GM18951 (cell line): ENCODE data around the gene YJEFN3.

ENCODE experiments used
- POLR2A ChIP-seq: IDR thresholded peaks from 4 replicates; pipeline ENCODE4 v1.6.1; 2011; ENCODE audit warnings: mild to moderate bottlenecking; ENCODE audit not compliant: insufficient read length, insufficient read depth; ENCODE audit errors: extremely low read depth
- in situ Hi-C: fragments of 300-500 bp; cut with MboI; formaldehyde crosslinking; loops from one replicate; pipeline ENCODE4 v1.12.0; 2022; ENCODE audit warnings: low sequenced_read_pairs, mixed read lengths, inconsistent platforms; ENCODE audit not compliant: unreplicated experiment

The YJEFN3 gene

DNA sequence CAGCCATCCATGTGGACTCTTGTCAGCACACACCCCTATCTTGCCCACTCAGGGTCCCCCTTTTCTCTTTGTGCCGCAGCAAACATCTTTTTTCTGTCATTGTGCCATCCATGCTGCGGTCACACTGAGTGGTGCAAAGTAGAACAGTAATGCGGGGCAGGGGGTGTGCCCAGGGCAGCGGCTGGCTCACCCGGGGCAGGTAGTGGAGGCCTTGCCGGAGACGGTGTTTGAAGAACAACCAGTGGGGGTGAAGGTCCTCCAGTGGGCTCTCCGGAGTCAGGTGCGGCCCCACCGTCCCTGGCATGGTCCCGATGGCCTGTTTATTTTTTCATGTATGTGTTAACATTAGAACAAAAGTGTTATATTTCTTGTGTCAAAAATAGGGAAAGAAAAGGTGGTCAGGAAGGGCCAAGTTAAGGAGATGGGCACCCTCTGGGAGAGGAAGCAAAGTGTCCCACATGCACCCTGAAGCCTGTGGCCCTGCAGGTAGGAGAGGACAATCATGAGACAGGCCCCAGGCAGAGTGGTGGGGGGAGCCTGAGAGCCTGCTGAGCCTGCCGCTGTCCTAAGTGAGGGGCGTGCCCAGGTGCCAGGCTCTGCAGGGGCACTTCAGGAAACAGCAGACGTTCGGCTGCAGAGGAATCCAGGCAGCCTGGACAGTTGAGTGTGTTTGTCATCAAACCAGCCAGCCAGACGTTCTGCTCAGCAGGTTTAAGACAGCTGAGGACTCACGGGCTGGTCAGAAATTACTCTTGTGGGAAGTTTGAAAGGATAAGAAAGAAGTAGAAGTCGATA lies 25.7 kb upstream of the YJEFN3 start:
- TF ChIP-seq POLR2A: no peak
- in situ Hi-C loops: no loop called here

DNA sequence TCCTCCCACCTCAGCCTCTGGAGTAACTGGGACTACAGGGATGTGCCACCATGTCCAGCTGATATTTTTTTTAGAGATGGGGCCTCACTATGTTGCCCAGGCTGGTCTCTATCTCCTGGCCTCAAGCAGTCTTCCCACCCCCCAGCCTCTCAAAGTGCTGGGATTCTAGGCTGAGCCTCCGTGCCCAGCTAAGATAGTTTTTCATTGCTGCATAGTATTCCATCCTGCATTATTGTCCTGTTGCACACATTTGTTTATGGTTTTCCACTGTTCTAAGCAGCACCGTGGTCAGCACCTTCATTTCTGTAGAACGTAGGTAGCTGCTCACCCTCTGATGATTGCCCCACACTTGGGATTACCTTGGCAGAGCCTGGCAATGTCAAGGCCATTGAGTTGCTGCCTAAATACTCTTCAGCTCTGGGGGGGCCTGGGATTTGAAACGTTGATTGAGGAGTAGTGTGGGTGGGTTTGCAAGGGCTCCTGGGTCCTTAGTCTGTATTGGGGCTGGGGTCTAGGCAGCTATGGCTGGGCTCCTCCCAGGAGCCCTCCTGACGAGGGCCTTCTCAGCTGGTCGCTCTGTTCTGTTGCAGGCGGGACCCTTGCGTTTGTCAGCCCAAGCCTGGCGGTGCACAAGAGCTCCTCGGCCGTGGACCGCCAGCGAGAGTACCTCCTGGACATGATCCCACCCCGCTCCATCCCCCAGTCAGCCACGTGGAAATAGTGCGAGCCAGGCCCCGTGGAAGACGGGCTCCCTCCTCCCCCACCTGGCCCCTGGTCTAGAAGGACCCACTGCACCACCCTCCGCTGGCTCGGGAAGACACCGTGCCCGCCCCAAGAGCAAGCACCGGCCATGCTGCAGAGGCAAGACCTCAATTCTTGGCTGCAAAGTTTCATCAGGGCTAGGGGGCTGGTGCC lies 23.7 kb upstream of the YJEFN3 start:
- TF ChIP-seq POLR2A: no peak
- in situ Hi-C loops: no loop called here

DNA sequence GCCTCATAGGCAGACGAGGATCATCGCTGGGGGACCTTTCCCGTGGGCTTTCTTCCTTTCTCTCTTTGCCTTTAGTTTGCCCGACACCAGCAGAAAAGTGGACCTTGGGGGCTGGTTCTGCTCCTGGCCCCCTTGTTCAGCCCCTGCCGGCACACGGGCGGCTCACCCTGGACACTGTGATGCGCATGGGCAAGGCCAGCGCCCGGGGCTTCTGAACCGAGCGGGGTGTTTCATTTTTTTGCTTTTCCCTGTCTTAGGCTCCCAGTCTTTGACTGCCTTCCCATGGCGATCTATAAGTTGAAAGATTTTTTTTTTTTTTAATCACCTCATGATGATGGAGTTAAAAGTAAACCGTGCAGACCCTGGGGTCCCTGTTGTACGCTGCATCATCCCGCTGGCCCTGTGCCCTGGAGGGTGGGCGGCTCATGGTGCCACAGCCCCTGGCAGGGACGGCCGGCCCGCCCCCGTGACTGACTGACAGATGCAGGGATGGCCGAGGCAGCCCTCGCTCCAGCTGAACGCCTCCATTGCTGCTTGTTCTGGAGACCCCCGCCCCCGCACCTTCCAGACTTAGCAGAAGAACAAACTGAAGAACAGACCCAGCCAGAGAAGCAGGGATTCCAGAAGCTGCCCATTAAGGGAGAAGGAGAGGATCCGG lies 22.9 kb upstream of the YJEFN3 start:
- no peak for TF ChIP-seq POLR2A
- in situ Hi-C loops: no loop called here

DNA sequence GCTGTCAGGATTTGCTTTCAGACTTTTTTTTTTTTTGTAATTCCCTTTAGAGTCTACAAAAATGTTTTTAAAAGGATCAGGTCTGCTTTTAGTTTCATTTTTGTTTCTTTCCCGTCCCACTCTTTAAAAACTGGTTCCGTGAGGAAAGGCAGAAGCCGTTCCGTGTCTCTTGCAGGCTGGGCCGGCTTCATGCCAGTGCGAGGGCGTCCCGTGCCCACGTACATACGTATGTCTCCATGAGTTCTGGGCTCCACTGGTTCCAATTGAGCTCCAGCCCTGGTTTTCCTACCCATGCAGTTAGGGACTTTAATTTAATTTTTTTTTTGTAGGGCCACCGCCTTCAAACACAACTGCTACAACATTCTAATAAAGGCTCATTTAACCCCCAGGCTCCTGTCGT lies 22.1 kb upstream of the YJEFN3 start:
- in situ Hi-C loops: no loop called here
- no peak for TF ChIP-seq POLR2A

DNA sequence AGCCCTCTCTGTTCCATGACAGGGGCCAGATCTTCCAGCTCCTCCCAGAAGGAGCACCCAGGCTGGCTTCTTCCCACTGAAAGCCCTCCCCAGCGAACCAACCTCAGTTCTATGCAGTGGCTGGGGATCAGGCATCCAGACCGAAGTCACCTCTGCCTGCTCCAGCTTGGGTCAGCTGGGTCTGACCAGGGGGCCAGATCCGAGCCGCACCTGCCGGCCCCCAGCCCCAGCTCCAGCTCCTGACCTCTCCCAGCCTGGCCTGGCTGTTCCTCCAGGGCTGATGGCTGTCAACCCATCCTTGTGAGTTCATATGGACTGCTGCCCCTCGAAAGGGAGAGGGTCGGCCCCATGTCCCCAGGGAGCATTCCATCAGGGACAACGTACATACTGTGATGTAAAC lies 21.4 kb upstream of the YJEFN3 start:
- in situ Hi-C loops: no loop called here
- TF ChIP-seq POLR2A: no peak

DNA sequence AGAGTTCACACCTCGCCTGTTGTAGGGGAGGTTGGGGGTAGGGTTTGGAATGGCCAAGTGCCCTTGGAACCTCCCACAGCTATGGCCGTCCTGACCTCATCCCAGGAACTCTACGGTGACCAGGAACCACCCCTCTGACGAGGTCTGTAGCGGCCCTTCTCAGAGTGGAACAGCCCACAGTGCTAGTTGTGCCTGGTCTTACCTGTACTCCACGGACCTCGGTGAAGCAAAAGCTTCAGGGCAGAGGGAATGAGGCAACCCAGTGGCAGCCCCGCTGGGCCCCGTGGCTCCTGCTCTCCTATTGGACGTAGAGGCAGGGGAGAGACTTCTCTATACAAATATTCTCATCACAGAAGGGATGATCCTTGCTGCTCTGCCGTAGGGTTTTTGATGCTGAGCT lies 20.5 kb upstream of the YJEFN3 start:
- in situ Hi-C loops: no loop called here
- TF ChIP-seq POLR2A: no peak

DNA sequence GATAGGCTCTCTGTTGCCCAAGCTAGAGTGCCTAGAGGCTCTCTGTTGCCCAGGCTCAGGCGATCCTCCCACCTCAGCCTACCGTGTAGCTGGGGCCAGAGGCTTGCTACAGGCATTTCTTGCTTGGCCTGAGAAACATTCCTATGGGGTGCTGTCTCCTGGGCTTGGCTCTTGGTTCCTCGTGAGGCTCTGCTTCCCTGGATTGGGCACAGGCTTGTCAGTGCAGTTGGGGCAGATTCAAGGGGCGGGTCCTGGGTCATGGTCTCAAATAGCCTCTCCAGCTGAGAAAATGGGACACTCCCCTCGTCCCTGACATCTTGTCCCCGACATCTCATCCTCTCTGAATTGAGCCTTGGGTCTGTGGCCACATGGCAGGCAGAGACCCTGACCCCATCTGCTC lies 18.3 kb upstream of the YJEFN3 start:
- in situ Hi-C loops: no loop called here
- no peak for TF ChIP-seq POLR2A

DNA sequence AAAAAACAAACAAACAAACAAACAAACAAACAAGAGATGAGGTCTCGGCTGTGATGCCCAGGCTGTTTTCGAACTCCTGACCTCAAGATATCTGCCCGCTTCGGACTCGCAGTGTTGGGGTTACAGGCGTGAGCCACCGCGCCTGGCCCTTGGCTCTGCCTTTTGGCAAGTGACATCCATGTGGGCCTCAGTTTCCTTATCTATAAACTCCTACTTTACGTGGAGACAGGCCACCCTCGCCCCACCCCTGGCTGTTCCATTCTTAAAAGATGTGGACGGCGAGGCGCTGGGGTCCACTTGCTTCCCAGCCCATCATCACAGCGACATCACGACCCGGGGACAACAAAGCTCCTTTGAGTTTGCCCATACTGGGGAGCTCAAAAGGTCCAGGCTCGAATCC lies 15.0 kb upstream of the YJEFN3 start:
- no peak for TF ChIP-seq POLR2A
- in situ Hi-C loops: no loop called here

DNA sequence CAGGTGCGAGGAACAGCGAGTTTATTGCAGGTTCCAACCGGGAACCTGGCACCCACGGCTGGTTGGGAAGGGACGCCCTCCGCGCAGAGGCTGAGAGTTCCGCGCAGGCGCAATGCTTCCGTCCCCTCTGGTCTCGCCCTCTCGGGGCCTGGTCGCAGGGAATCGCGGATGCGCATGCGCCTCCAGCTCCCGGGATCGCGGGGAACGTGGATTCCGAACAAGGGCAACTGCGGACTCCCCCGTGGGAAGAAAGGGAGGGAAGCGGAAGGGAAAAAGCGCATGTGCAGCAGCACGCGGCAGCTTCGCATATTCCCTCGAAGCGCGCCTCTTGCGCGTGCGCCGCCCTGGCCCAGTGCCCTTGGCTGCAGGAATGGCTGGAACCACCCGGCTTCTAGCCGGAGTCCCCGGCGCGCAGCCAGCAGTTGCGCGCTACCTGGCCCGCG lies 14.5 kb upstream of the YJEFN3 start:
- TF ChIP-seq POLR2A: no peak
- in situ Hi-C loops: no loop called here

DNA sequence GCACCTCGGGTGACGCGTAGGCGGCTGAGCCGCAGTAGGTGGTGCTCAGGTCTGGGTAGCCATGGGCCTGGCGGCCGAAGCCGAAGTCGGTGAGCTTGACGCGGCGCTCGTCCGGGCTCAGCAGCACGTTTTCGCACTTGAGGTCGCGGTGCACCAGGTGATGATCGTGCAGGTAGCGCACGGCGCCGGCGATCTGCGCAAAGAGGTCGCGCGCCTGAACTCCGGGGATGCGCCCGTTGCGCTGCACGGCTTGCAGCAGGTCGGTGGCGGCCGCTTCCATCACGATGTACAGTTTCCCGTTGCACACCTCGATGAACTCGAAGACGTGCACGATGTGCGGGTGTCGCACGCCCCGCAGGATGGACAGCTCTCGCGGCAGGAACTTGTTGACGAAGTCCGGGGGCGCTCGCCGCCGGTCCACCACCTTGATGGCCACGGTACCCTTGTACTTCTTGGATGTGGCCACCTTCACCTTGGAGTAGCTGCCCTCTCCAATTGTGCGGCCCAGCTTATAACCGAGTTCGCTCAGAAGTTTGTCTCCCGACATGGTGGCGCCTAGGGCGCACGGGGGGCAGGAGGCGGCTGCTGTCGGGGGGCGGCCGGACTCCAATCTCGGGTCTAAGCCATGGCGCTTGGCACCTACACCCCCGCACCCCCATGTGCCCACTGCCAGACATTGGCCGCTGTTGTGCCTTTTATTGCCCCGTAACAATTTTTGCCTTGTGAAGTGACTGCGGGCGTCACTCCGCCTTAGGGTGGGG lies 13.7 kb upstream of the YJEFN3 start, which contains the start of gene TSSK6:
TSS of gene TSSK6 (minus strand) at position 668 of the 761 bp plus-strand sequence. CDS start at position 547, 121 bp downstream.
- no peak for TF ChIP-seq POLR2A
- in situ Hi-C loops: no loop called here

DNA sequence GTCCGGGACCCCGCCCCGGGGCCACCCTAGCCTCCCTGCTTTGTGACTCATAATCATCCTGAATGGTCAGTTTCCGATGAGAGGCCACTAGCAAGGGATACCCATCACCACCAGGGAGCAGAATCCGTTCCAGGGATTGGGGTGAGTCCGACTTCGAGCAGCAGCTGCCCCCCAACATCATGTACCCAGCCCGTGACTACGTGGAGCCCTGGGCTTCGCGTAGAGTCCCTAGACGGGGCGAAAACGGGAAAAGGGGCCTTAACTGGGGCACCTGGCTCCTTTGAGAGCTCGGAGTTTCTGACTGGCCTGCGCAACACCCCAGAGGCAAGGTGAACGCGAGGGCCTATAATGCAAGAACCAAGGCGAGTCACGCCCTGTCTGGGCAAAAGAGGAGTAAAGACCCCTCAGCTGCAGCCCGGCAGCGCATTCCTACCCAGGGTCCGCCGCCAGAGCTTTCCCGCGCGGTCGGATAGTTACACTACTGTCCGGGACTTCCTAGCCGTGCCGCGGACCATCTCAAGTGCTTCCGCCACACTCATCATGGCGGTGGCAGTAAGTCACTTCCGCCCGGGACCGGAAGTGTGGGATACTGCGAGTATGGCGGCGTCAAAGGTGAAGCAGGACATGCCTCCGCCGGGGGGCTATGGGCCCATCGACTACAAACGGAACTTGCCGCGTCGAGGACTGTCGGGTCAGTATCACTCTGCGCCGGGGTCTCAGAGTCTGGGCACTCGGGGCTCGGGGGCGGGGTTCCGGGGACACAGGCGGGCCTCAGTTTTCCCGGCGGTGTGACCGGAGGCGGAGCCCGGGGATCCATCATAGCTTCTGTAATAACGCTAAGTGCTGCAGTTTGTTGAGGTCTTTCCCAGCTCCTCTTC lies 12.8 kb upstream of the YJEFN3 start, which contains the start of gene NDUFA13:
TSS of gene NDUFA13 (plus strand) at position 584 of the 878 bp plus-strand sequence. CDS start at position 598, 14 bp downstream.
- peak; percentile 90 for TF ChIP-seq POLR2A
- in situ Hi-C loops: no loop called here
